MG63 (cell line): ENCODE results near the gene RBMS3. TPM values are rescaled to one million over a fixed set of nuclear protein-coding genes. Genes with fewer than 3 reads are reported as not detected.
"Not testable (repeated sequence)": the region's sequence is repeated elsewhere in the genome, so short reads cannot be mapped to it uniquely, and the experiment has no call there.

ENCODE experiments used
- DNase-seq: peaks from one replicate; pipeline ENCODE4 v3.0.0-alpha.2; 2020
- H3K27me3 ChIP-seq: fragments of 250-450 bp; sonication (Bioruptor Pico); 2 replicates; pipeline ENCODE4 v1.5.1; 2020; ENCODE audit warnings: mild to moderate bottlenecking, moderate library complexity
- H3K36me3 ChIP-seq: fragments of 250-450 bp; sonication (Bioruptor Pico); 2 replicates; pipeline ENCODE4 v1.5.1; 2020; ENCODE audit warnings: mild to moderate bottlenecking, moderate library complexity
- H3K4me3 ChIP-seq: fragments of 250-450 bp; sonication (Bioruptor Pico); 2 replicates; pipeline ENCODE4 v1.5.1; 2020; ENCODE audit warnings: mild to moderate bottlenecking, moderate library complexity
- H3K9me3 ChIP-seq: fragments of 250-450 bp; sonication (Bioruptor Pico); 2 replicates; pipeline ENCODE4 v1.5.1; 2020; ENCODE audit warnings: mild to moderate bottlenecking, moderate library complexity
- total RNA-seq: library from RNA; depleted of rRNA; stranded (reverse); fragments of >200 nt; shearing (Covaris generic); gene quantifications from 2 replicates; pipeline ENCODE4 v1.2.3, GENCODE V29; 2014; ENCODE audit warnings: low replicate concordance

Gene RBMS3
- total RNA-seq, 1 experiment from 2014 or later = 12.0 TPM

- Histone ChIP-seq H3K4me3 (no peak overlapping the region), H3K27me3 (no peaks in the 10 kb centered on the region), H3K9me3 (no peaks in the 10 kb centered on the region), H3K36me3 (no peaks in the 10 kb centered on the region)
- no peak for DNase-seq
Measured at GRCh38 chr3:29344935-29345334, 64.1 kb downstream of the RBMS3 start.

- DNase-seq = no peak
- Histone ChIP-seq H3K36me3 (no peaks in the 10 kb centered on the region), H3K27me3 (no peaks in the 10 kb centered on the region), H3K4me3 (no peak overlapping the region), H3K9me3 (no peaks in the 10 kb centered on the region)
Measured at GRCh38 chr3:29345516-29346300, 64.8 kb downstream of the RBMS3 start.

- no peak overlapping the region for H3K4me3 ChIP-seq
- H3K27me3 ChIP-seq = no peaks in the 10 kb centered on the region
- H3K9me3 ChIP-seq = no peaks in the 10 kb centered on the region
- no peak for DNase-seq
- H3K36me3 ChIP-seq = no peaks in the 10 kb centered on the region
Measured at GRCh38 chr3:29346828-29347227, 66.0 kb downstream of the RBMS3 start.

- no peak overlapping the region for H3K4me3 ChIP-seq
- no peaks in the 10 kb centered on the region for H3K9me3 ChIP-seq
- no peak for DNase-seq
- no peaks in the 10 kb centered on the region for H3K36me3 ChIP-seq
- H3K27me3 ChIP-seq = no peaks in the 10 kb centered on the region
Measured at GRCh38 chr3:29347412-29347811, 66.5 kb downstream of the RBMS3 start.

DNA sequence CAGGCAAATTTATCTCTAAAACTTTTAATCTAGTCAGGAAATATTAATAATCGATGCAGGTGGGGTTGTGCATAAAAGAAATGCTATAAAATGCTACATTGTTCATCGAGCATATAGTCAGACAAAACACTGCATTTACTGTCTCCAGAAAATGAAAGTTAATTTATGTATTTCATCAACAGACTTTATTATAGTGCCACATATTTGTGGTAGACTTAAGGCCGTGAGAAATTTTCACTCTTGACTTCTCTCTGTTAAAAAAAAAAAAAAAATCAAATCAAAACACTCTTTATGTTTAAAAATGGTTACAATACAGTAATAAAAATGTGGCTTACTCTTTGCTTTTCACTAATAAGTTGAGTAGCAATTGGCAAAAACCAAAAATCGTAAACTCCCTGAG lies 67.4 kb downstream of the RBMS3 start:
- Histone ChIP-seq H3K36me3 (no peaks in the 10 kb centered on the region), H3K27me3 (no peaks in the 10 kb centered on the region), H3K9me3 (no peaks in the 10 kb centered on the region), H3K4me3 (no peak overlapping the region)
- no peak for DNase-seq

DNA sequence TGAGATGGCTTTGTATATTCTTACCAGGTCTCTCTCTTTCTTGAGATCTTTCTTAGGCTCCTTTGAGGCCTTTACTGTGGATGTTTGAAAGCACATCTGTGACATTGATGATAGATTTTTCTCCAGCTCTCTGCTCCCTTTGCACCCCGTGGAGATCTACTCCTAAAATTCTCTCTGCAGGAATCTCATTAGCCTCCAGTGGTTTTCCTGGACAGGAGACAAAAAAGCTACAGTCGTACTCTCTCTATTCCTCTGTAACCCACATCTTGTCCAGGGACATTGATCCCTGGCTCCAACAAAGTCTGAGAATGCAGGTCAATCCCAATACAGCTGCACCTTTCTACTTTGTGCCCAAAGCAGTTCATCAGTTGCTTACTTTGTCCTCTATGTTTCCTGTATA lies 68.2 kb downstream of the RBMS3 start:
- Histone ChIP-seq H3K27me3 (no peaks in the 10 kb centered on the region), H3K9me3 (no peaks in the 10 kb centered on the region), H3K4me3 (no peak overlapping the region), H3K36me3 (no peaks in the 10 kb centered on the region)
- no peak for DNase-seq

- H3K9me3 ChIP-seq = no peaks in the 10 kb centered on the region; the same call in 1 of the 2 replicates
- H3K4me3 ChIP-seq = no peak overlapping the region
- H3K27me3 ChIP-seq = no peaks in the 10 kb centered on the region
- H3K36me3 ChIP-seq = no peaks in the 10 kb centered on the region
- DNase-seq = no peak
Measured at GRCh38 chr3:29353807-29354206, 72.9 kb downstream of the RBMS3 start.

DNA sequence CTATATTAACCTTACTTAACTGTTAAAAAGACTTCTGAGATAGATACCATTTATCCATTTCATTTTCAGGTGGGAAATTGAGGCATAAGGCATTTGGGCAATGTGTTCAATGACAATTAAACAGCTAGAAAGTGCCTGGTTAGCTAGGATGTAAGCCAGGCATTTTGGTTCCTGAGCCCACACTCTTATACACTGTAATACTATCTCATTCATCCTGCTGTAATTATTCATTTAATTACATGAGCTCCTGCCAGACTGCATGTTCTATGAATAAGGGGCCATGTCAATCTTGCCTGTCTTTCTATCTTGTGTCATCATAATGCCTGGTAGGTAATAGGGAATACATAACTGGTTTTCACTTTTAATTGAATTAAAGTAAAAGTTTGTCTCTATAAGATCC lies 74.0 kb downstream of the RBMS3 start:
- Histone ChIP-seq H3K27me3 (no peaks in the 10 kb centered on the region), H3K36me3 (no peaks in the 10 kb centered on the region), H3K9me3 (no peaks in the 10 kb centered on the region; the same call in 1 of the 2 replicates), H3K4me3 (no peak overlapping the region)
- DNase-seq = no peak

DNA sequence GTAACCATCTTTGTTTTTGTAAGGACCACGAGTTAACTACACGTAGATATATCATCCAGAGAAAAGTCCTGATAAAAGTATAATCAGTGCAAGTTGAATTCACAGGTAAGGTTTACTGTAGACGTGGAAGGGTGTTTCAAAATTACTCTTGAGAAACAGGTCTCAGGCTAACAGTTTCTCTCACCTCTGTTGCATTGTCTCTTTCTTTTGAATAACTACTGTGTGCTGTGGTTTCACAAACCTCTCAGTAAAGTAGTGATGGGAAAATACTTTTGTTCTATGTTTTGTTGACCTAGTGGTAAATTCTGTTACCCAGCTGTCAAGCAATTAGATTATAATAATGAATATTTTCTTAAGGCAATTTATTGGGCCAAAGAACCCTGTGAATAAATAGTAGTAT lies 75.2 kb downstream of the RBMS3 start:
- no peak for DNase-seq
- H3K4me3 ChIP-seq = no peak overlapping the region
- H3K27me3 ChIP-seq = no peaks in the 10 kb centered on the region
- H3K9me3 ChIP-seq = no peaks in the 10 kb centered on the region; the same call in 1 of the 2 replicates
- no peaks in the 10 kb centered on the region for H3K36me3 ChIP-seq

- not testable (repeated sequence) for H3K36me3 ChIP-seq, H3K9me3 ChIP-seq, DNase-seq
Measured at GRCh38 chr3:29360289-29360688, 79.4 kb downstream of the RBMS3 start.

GRCh38 chr3:29363110-29363509 lies 82.2 kb downstream of the RBMS3 start:
- no peak overlapping the region for H3K4me3 ChIP-seq
- no peak for DNase-seq
- no peaks in the 10 kb centered on the region; the same call in 1 of the 2 replicates for H3K9me3 ChIP-seq
- H3K36me3 ChIP-seq = no peaks in the 10 kb centered on the region
- H3K27me3 ChIP-seq = no peaks in the 10 kb centered on the region

More at GRCh38 chr3:29360289-29360688, 79.4 kb downstream of the RBMS3 start:
- H3K27me3 ChIP-seq, H3K4me3 ChIP-seq: not testable (repeated sequence)

DNA sequence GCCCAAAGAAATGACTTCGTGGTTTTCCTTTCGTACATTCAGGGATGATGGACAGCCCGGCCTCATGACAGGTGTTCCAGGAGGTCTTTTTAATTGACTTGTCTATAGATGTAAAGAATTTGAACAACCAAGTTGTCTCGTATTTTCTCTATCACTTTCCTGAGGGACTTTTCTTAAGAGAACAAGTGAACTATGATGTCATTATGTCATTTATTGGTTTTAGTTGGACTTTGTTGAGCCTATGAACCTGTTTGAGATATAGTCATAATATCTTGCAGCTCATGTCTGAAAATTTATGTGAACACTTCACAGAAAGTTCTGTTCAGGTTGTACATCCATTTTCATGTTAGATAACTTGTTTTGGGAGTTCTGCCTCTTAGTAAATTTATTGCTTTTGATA lies 89.2 kb downstream of the RBMS3 start:
- no peak for DNase-seq
- Histone ChIP-seq H3K36me3 (no peaks in the 10 kb centered on the region), H3K4me3 (no peak overlapping the region), H3K9me3 (no peaks in the 10 kb centered on the region), H3K27me3 (no peaks in the 10 kb centered on the region)

- DNase-seq = no peak
- H3K27me3 ChIP-seq = no peaks in the 10 kb centered on the region
- no peaks in the 10 kb centered on the region for H3K36me3 ChIP-seq
- H3K9me3 ChIP-seq = no peaks in the 10 kb centered on the region
- no peak overlapping the region for H3K4me3 ChIP-seq
Measured at GRCh38 chr3:29370476-29371420, 89.9 kb downstream of the RBMS3 start.

- H3K27me3 ChIP-seq = no peaks in the 10 kb centered on the region
- no peaks in the 10 kb centered on the region for H3K9me3 ChIP-seq
- no peak overlapping the region for H3K4me3 ChIP-seq
- H3K36me3 ChIP-seq = no peaks in the 10 kb centered on the region
- no peak for DNase-seq
Measured at GRCh38 chr3:29373131-29373680, 92.3 kb downstream of the RBMS3 start.

- Histone ChIP-seq H3K27me3 (no peaks in the 10 kb centered on the region), H3K36me3 (no peaks in the 10 kb centered on the region), H3K4me3 (no peak overlapping the region), H3K9me3 (no peaks in the 10 kb centered on the region)
- DNase-seq = no peak
Measured at GRCh38 chr3:29374226-29374625, 93.4 kb downstream of the RBMS3 start.

GRCh38 chr3:29379097-29379496 lies 98.2 kb downstream of the RBMS3 start:
- H3K4me3 ChIP-seq = no peak overlapping the region
- H3K36me3 ChIP-seq = no peaks in the 10 kb centered on the region
- DNase-seq = no peak
- no peaks in the 10 kb centered on the region for H3K9me3 ChIP-seq
- no peaks in the 10 kb centered on the region for H3K27me3 ChIP-seq

DNA sequence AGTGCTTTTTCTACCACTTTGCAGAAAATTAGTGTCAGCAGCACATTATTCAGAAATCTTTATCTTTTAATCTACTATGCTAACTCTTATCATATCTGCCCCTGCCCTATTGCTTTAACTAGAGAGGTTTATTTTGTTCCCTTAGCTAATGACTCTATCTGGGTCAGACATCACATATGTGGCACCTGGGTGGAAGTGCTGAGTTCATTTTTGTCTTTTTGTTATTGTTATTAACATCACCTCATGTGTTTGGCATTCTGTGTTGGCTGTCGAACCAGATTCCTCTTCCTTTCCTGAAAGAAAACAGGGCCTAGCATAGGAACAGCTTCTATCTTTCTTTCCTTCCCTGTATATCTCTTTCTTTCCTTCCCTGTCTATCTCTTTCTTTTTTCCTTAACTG lies 100.7 kb downstream of the RBMS3 start:
- Histone ChIP-seq H3K36me3 (no peaks in the 10 kb centered on the region; the same call in 1 of the 2 replicates), H3K4me3 (no peak overlapping the region), H3K27me3 (no peaks in the 10 kb centered on the region), H3K9me3 (no peaks in the 10 kb centered on the region)
- DNase-seq = no peak
